ENCODE measurements around the gene SMAD2. TPM values are rescaled to one million over a fixed set of nuclear protein-coding genes. Genes with fewer than 3 reads are reported as not detected.

Gene SMAD2
- total and polyA plus RNA-seq, 2 of the 8 experiments (the other 6 are each of a cell fraction or from before 2014, with no cell fraction given): 28.4 to 124 TPM

GRCh38 chr18:47888156-47888555, 42.3 kb downstream of the SMAD2 start (continued):
- no peak for TF ChIP-seq GABPA (IDR thresholded peaks at IDR 0.05; ENCODE audit: borderline replicate concordance, insufficient read depth, low read length)
